Hepatic stellate cell (primary cell): ENCODE results near the gene SEMA4A.

Source experiments
- DNase-seq: peaks from one replicate; pipeline ENCODE4 v3.0.0; 2011; ENCODE audit warnings: low spot score

The SEMA4A gene

GRCh38 chr1:156135930-156136871 is 17.2 kb upstream of the SEMA4A start:
- DNase-seq: no peak

- DNase-seq: no peak
Observed at GRCh38 chr1:156136970-156137483, 16.4 kb upstream of the SEMA4A start.

- DNase-seq: no peak
Observed at GRCh38 chr1:156138458-156138867, 14.9 kb upstream of the SEMA4A start.

GRCh38 chr1:156140879-156141707 is 12.3 kb upstream of the SEMA4A start:
- no peak for DNase-seq

GRCh38 chr1:156143765-156144489 is 9.5 kb upstream of the SEMA4A start:
- DNase-seq: no peak

- DNase-seq: no peak
Observed at GRCh38 chr1:156144742-156145141, 8.6 kb upstream of the SEMA4A start.

- no peak for DNase-seq
Observed at GRCh38 chr1:156145650-156146019, 7.8 kb upstream of the SEMA4A start.

GRCh38 chr1:156146020-156146768 is 7.2 kb upstream of the SEMA4A start:
- DNase-seq: peak; percentile 84

- no peak for DNase-seq
Observed at GRCh38 chr1:156146769-156147405, 6.5 kb upstream of the SEMA4A start.

GRCh38 chr1:156148216-156148615 is 5.2 kb upstream of the SEMA4A start:
- no peak for DNase-seq

- no peak for DNase-seq
Observed at GRCh38 chr1:156149374-156150332, 3.7 kb upstream of the SEMA4A start.

GRCh38 chr1:156150333-156151011 is 2.9 kb upstream of the SEMA4A start:
- no peak for DNase-seq

- DNase-seq: no peak
Observed at GRCh38 chr1:156151093-156151688, 2.2 kb upstream of the SEMA4A start.

GRCh38 chr1:156152628-156153027 is 757 bp upstream of the SEMA4A start:
- no peak for DNase-seq

- DNase-seq: no peak
Observed at GRCh38 chr1:156154317-156154749, 948 bp downstream of the SEMA4A start.

- no peak for DNase-seq
Observed at GRCh38 chr1:156155756-156156510, 2.5 kb downstream of the SEMA4A start.

- no peak for DNase-seq
Observed at GRCh38 chr1:156157506-156157905, 4.1 kb downstream of the SEMA4A start.

GRCh38 chr1:156157966-156158365 is 4.6 kb downstream of the SEMA4A start:
- DNase-seq: no peak
